SK-N-SH (cell line): ENCODE results near the gene RAPGEF2. TPM values are rescaled to one million over a fixed set of nuclear protein-coding genes. Genes with fewer than 3 reads are reported as not detected.

Experiments used
- CTCF ChIA-PET: fragments of 300-600, 350-600 bp; formaldehyde crosslinking; extraction: SDS; loops from one replicate; lab custom pipeline; 2021; lab: Yijun Ruan, JAX
- POLR2A ChIA-PET: fragments of 350-600 bp; sonication (Branson Sonifier 250); formaldehyde crosslinking; extraction: SDS; loops from one replicate; lab custom pipeline; 2020; ENCODE audit warnings: antibody characterized with exemption, inconsistent platforms; lab: Yijun Ruan, JAX
- DNase-seq: peaks from one replicate; pipeline ENCODE4 v3.0.0; 2012
- H2AFZ ChIP-seq: fragments of 200-600 bp; sonication (generic); 2 replicates; pipeline ENCODE4 v1.8.1; 2016; ENCODE audit warnings: antibody characterized with exemption, mild to moderate bottlenecking, low read depth
- H3F3A ChIP-seq: fragments of 200-600 bp; sonication (generic); replicated peaks from 2 replicates; pipeline ENCODE3; 2016; ENCODE audit warnings: antibody characterized with exemption, mild to moderate bottlenecking; ENCODE audit not compliant: insufficient read depth
- H3K27ac ChIP-seq, 2 experiments: fragments of 200-500 bp in 1 of 2; fragments of 200-600 bp in 1 of 2; sonication (Bioruptor generic) in 1 of 2; sonication (generic), shearing (Covaris generic) in 1 of 2; 2 replicates each; pipeline versions ENCODE4 v1.5.1 to v1.6.1; 2014 to 2016; ENCODE audit warnings: low read depth in 2 of 2, inconsistent platforms in 1 of 2, low read length in 1 of 2, mild to moderate bottlenecking in 1 of 2, mixed read lengths in 1 of 2
- H3K27me3 ChIP-seq: fragments of 200-600 bp; sonication (generic), shearing (Covaris generic); 2 replicates; pipeline ENCODE4 v1.6.1; 2016; ENCODE audit warnings: mixed run types; ENCODE audit not compliant: insufficient read depth
- H3K36me3 ChIP-seq, 2 experiments: fragments of 200-500 bp in 1 of 2; fragments of 200-600 bp in 1 of 2; sonication (Bioruptor generic) in 1 of 2; sonication (generic) in 1 of 2; replicated peaks in 1 of 2; 2 replicates each; pipeline versions ENCODE3 to v1.5.1; 2014 to 2016; ENCODE audit warnings: low read length in 1 of 2, mild to moderate bottlenecking in 1 of 2; ENCODE audit not compliant: insufficient read depth in 2 of 2, control insufficient read depth in 1 of 2
- H3K4me1 ChIP-seq, 2 experiments: fragments of 200-500 bp in 1 of 2; fragments of 200-600 bp in 1 of 2; sonication (Bioruptor generic) in 1 of 2; sonication (generic), shearing (Covaris generic) in 1 of 2; 2 replicates each; pipeline versions ENCODE4 v1.5.1 to v1.6.1; 2014 to 2016; ENCODE audit warnings: low read depth in 1 of 2, low read length in 1 of 2, mixed run types in 1 of 2; ENCODE audit not compliant: insufficient read depth in 2 of 2, control insufficient read depth in 1 of 2
- H3K4me2 ChIP-seq: fragments of 200-600 bp; sonication (generic), shearing (Covaris generic); 2 replicates; pipeline ENCODE4 v1.6.1; 2017; ENCODE audit warnings: mixed run types
- H3K4me3 ChIP-seq, 2 experiments: fragments of 200-500 bp in 1 of 2; fragments of 200-600 bp in 1 of 2; sonication (Bioruptor generic) in 1 of 2; sonication (generic), shearing (Covaris generic) in 1 of 2; 2 replicates each; pipeline versions ENCODE4 v1.5.1 to v1.8.1; 2014 to 2016; ENCODE audit warnings: low read depth in 2 of 2, inconsistent platforms in 1 of 2, low read length in 1 of 2, mild to moderate bottlenecking in 1 of 2, mixed read lengths in 1 of 2, moderate library complexity in 1 of 2
- H3K79me2 ChIP-seq: fragments of 200-600 bp; sonication (generic); 2 replicates; pipeline ENCODE4 v1.8.1; 2017; ENCODE audit warnings: mild to moderate bottlenecking; ENCODE audit not compliant: insufficient read depth
- H3K9ac ChIP-seq: fragments of 200-600 bp; sonication (generic); 2 replicates; pipeline ENCODE4 v1.6.1; 2017; ENCODE audit warnings: mixed run types
- H3K9me2 ChIP-seq: fragments of 200-600 bp; sonication (generic); 2 replicates; pipeline ENCODE4 v1.6.1; 2017; ENCODE audit warnings: mixed run types
- H3K9me3 ChIP-seq: fragments of 200-600 bp; sonication (generic); 2 replicates; pipeline ENCODE4 v1.6.1; 2017; ENCODE audit warnings: mixed run types, mild to moderate bottlenecking, moderate library complexity
- H4K20me1 ChIP-seq: fragments of 200-600 bp; sonication (generic); 2 replicates; pipeline ENCODE4 v1.6.1; 2017; ENCODE audit warnings: mild to moderate bottlenecking, mixed run types; ENCODE audit not compliant: insufficient read depth
- CHD2 ChIP-seq: fragments of 150-350 bp; IDR thresholded peaks from 2 replicates; pipeline ENCODE4 v1.6.1; 2018; ENCODE audit warnings: low read length; ENCODE audit not compliant: partially characterized antibody
- FOXJ3 ChIP-seq: sonication (generic); formaldehyde crosslinking; IDR thresholded peaks from 2 replicates; pipeline ENCODE4 v1.5.1; 2020; ENCODE audit warnings: mild to moderate bottlenecking, missing genetic modification reagents
- GATA2 ChIP-seq: sonication (generic); formaldehyde crosslinking; IDR thresholded peaks from 2 replicates; pipeline ENCODE4 v1.5.0; 2020; ENCODE audit warnings: mild to moderate bottlenecking, missing genetic modification reagents
- NRF1 ChIP-seq: IDR thresholded peaks from 2 replicates; pipeline ENCODE4 v1.6.1; 2012; ENCODE audit warnings: low read depth, mild to moderate bottlenecking, low read length
- PBX3 ChIP-seq: IDR thresholded peaks from 2 replicates; pipeline ENCODE4; 2012
- RAD21 ChIP-seq: IDR thresholded peaks from 2 replicates; pipeline ENCODE4 v1.6.1; 2012; ENCODE audit warnings: mild to moderate bottlenecking, low read length
- RCOR1 ChIP-seq: fragments of 150-350 bp; IDR thresholded peaks from 2 replicates; pipeline ENCODE4 v1.6.1; 2017; ENCODE audit warnings: antibody characterized with exemption, low read length
- REST ChIP-seq: IDR thresholded peaks from 2 replicates; pipeline ENCODE4 v1.6.1; 2012; ENCODE audit warnings: mild to moderate bottlenecking, low read depth, low read length, moderate library complexity
- RXRA ChIP-seq: IDR thresholded peaks from 2 replicates; pipeline ENCODE4 v1.4.0; 2012; ENCODE audit warnings: low read depth, mild to moderate bottlenecking, borderline replicate concordance
- SMC3 ChIP-seq: IDR thresholded peaks from 2 replicates; pipeline ENCODE4 v1.6.1; 2012; ENCODE audit warnings: low read depth, low read length, improper control_type of control experiment
- TCF12 ChIP-seq: IDR thresholded peaks from 2 replicates; pipeline ENCODE4 v1.4.0; 2012
- USF1 ChIP-seq: IDR thresholded peaks from 2 replicates; pipeline ENCODE4 v1.4.0; 2012; ENCODE audit warnings: low read depth, borderline replicate concordance
- ZBTB33 ChIP-seq: IDR thresholded peaks from 2 replicates; pipeline ENCODE4 v1.4.0; 2012; ENCODE audit warnings: low read depth, borderline replicate concordance
- WGBS: methylation state at CpG from one replicate; pipeline ENCODE4 v1.1.6; 2017; ENCODE audit warnings: low lambda C conversion rate; 5-methylcytosine and 5-hydroxymethylcytosine counted together
- polyA plus RNA-seq, 3 experiments: library from polyadenylated mRNA; depleted of rRNA; stranded (reverse); fragments of >200 nt; gene quantifications; 2 replicates each; pipeline ENCODE4 v1.2.3, GENCODE V29; 2012

RAPGEF2 gene
- polyA plus RNA-seq, 1 of the 3 experiments (the other 2 are of a cell fraction), result 19.2 TPM

- H3K9me3 ChIP-seq, result no peaks in the 10 kb centered on the region
- H3K4me1 ChIP-seq, result no peaks in the 10 kb centered on the region; a peak in 2 of 4 replicates
- POLR2A ChIA-PET, result no interaction called here
- 96% methylated on average over 1 of the region's 1 CpG for WGBS
- H3K4me3 ChIP-seq, result no peak overlapping the region
- DNase-seq, result no peak
- H4K20me1 ChIP-seq, result peaks cover 68% of the 10 kb centered on the region
- H3K27me3 ChIP-seq, result no peaks in the 10 kb centered on the region
- H3K27ac ChIP-seq, result no peak overlapping the region
- CTCF ChIA-PET, result no interaction called here
- no peak overlapping the region for H3K4me2 ChIP-seq
- H3K9me2 ChIP-seq, result no peaks in the 10 kb centered on the region
- peaks cover 97% of the 10 kb centered on the region for H3K79me2 ChIP-seq
- H3F3A ChIP-seq, result no peaks in the 10 kb centered on the region
- TF ChIP-seq REST (no peak), RXRA (no peak), USF1 (no peak), RAD21 (no peak), RCOR1 (no peak), FOXJ3 (CRISPR knock-in tag) (no peak), SMC3 (no peak), PBX3 (no peak), CHD2 (no peak), ZBTB33 (no peak), NRF1 (no peak), GATA2 (CRISPR knock-in tag) (no peak), TCF12 (no peak)
- H2AFZ ChIP-seq, result no peak overlapping the region
- no peak overlapping the region for H3K9ac ChIP-seq
- H3K36me3 ChIP-seq, result no peaks in the 10 kb centered on the region
These were observed 48.8 kb downstream of the RAPGEF2 start for GRCh38 chr4:159151689-159152088.
